ENCODE data around the gene ZP4.

ZP4 gene, protein sequence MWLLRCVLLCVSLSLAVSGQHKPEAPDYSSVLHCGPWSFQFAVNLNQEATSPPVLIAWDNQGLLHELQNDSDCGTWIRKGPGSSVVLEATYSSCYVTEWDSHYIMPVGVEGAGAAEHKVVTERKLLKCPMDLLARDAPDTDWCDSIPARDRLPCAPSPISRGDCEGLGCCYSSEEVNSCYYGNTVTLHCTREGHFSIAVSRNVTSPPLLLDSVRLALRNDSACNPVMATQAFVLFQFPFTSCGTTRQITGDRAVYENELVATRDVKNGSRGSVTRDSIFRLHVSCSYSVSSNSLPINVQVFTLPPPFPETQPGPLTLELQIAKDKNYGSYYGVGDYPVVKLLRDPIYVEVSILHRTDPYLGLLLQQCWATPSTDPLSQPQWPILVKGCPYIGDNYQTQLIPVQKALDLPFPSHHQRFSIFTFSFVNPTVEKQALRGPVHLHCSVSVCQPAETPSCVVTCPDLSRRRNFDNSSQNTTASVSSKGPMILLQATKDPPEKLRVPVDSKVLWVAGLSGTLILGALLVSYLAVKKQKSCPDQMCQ

DNA sequence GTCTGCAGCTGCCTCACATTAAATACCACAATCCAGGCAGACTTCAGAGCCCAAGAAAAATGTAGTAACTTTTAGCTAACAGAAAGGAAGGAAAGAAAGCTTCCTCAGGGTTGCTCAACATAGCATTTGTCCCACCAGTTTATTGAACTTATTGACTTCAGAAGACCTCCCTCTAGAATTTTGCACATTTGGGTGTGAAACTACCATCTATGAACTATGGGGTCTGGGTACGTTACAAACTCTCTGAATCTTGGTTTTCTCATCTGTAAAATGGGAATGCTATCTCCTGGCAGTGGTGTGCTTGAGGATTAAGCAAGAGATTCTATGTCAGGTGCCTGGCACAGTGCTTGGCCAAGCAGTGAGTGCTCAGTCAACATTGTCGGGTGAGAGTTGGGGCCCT lies at the start of gene ZP4:
ZP4 (minus strand) TSS at position 101 of the 400 bp plus-strand sequence. CDS start 287 bp downstream, outside the sequence.
- no peak for TF ChIP-seq CTCF (IDR thresholded peaks at IDR 0.05; ENCODE audit: low read depth, low read length)
- DNase-seq (ENCODE audit: extremely low read depth, low read depth): no peak

- DNase-seq (ENCODE audit: extremely low read depth, low read depth): no peak
- no peak for TF ChIP-seq CTCF (IDR thresholded peaks at IDR 0.05; ENCODE audit: low read depth, low read length)
Measured at GRCh38 chr1:237938553-237938952, 47.8 kb upstream of the ZP4 start.

DNA sequence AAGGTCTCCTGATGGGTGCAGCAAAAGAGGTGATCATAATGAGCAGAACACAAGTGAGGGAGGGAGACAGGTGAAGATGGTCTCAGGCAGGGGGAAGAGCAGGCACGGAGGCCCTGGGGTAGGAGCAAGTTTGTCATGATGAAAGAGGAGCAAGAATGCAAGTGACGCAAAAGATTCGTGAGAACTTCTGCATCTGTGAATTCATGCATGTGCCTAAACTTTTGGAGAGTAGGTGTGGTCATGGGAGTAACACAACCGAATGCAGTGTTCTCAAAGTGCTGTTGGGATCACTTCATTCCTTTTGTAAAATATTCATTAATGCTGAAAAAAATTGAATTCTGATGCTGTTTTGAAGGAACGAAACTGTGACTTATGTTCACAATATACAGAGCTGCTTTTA lies 47.3 kb upstream of the ZP4 start:
- no peak for DNase-seq (ENCODE audit: extremely low read depth, low read depth)
- TF ChIP-seq CTCF (IDR thresholded peaks at IDR 0.05; ENCODE audit: low read depth, low read length): no peak

DNA sequence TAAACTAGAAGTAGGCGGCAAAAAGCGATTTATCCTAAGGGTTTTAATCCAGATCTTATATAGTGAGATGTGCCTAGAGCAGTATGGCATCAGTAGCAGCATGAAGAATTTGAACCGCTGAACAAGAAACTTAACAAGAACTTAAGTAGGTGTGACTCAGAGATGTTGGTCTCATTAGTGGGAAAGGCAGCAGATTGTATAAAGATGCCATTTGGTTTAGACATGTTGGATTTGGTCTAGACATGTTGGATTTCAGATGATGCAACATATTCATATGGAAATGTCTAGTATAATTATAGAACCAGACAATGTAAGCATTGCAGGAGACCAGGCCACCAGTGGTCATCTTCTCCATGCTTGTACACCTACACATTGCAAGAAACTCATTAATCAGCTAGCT lies 42.1 kb upstream of the ZP4 start:
- no peak for DNase-seq (ENCODE audit: extremely low read depth, low read depth)
- no peak for TF ChIP-seq CTCF (IDR thresholded peaks at IDR 0.05; ENCODE audit: low read depth, low read length)

DNA sequence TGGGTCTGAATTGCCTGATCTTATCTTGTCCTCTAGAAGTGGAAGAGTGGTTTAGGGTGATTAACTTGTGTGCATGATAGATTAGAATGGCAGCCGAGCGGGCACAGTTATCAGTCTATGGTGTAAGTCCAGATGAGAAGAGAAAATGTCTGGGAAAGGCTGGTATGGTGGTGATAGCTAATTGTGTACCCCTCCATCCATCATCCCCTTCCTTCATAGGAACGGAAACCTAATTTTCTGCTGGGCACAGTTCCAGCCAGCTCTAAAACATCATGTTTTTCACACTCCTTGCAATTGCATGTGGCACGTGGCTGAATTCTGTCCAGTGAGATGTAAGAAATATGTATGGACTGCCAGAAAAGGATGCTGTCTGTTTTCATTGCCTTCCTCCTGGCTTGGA lies 40.9 kb upstream of the ZP4 start:
- no peak for TF ChIP-seq CTCF (IDR thresholded peaks at IDR 0.05; ENCODE audit: low read depth, low read length)
- no peak for DNase-seq (ENCODE audit: extremely low read depth, low read depth)

DNA sequence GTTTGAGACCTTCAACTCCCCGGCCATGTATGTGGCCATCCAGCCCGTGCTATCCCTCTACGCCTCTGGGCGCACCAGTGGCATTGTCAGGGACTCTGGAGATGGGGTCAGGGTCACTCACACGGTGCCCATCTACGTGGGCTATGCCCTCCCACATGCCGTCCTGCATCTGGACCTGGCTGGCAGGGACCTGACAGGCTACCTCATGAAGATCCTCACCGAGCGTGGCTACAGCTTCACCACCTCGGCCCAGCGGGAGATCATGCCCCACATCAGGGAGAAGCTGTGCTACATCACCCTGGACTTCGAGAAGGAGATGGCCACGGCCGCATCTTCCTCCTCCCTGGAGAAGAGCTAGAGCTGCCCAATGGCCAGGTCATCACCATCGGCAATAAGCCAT lies 36.5 kb upstream of the ZP4 start:
- TF ChIP-seq CTCF (IDR thresholded peaks at IDR 0.05; ENCODE audit: low read depth, low read length): no peak
- no peak for DNase-seq (ENCODE audit: extremely low read depth, low read depth)

GRCh38 chr1:237921306-237921705 lies 30.6 kb upstream of the ZP4 start:
- no peak for DNase-seq (ENCODE audit: extremely low read depth, low read depth)
- TF ChIP-seq CTCF (IDR thresholded peaks at IDR 0.05; ENCODE audit: low read depth, low read length): no peak
